Activated CD8-positive, alpha-beta T cell treated with anti-CD3 and anti-CD28 coated beads for 36 hours (primary cell): Measurements from ENCODE around the gene ABR. TPM values are rescaled to one million over a fixed set of nuclear protein-coding genes. Genes with fewer than 3 reads are reported as not detected.

Experiments
- ATAC-seq: fragments of 200-7000 bp; cut with Tn5 transposase; one replicate; pipeline ENCODE4 v1.10.0; 2021; ENCODE audit warnings: mild to moderate bottlenecking, moderate library complexity
- CTCF ChIA-PET: fragments of 350-600 bp; sonication (Branson Sonifier 250); formaldehyde crosslinking; loops from one replicate; lab custom pipeline; 2021; ENCODE audit warnings: antibody characterized with exemption; lab: Charles Lee
- POLR2A ChIA-PET: fragments of 350-600 bp; sonication (Branson Sonifier 250); formaldehyde crosslinking; loops from one replicate; lab custom pipeline; 2021; ENCODE audit warnings: antibody characterized with exemption; lab: Charles Lee
- DNase-seq: peaks from one replicate; pipeline ENCODE4 v3.0.0-alpha.2; 2020
- H3K27ac Mint-ChIP-seq: one replicate; pipeline ENCODE4 v1.8.0; 2021; ENCODE audit warnings: mild to moderate bottlenecking, mixed read lengths
- H3K27me3 Mint-ChIP-seq: one replicate; pipeline ENCODE4 v1.8.0; 2021; ENCODE audit warnings: mixed read lengths
- H3K36me3 Mint-ChIP-seq: one replicate; pipeline ENCODE4 v1.8.0; 2021; ENCODE audit warnings: low read depth, mixed read lengths
- H3K4me1 Mint-ChIP-seq: one replicate; pipeline ENCODE4 v1.8.0; 2021; ENCODE audit warnings: low read depth, mixed read lengths
- H3K4me3 Mint-ChIP-seq: one replicate; pipeline ENCODE4 v1.8.0; 2021; ENCODE audit warnings: mild to moderate bottlenecking, moderate library complexity, mixed read lengths
- H3K9me3 Mint-ChIP-seq: one replicate; pipeline ENCODE4 v1.8.0; 2021; ENCODE audit warnings: mixed read lengths
- intact Hi-C: fragments of 100-400 bp; cut with micrococcal nuclease; formaldehyde crosslinking; loops from one replicate; pipeline ENCODE4 v1.10.0; 2022
- total RNA-seq, 2 experiments: library from RNA; stranded (reverse); gene quantifications; one replicate each; pipeline ENCODE4 v1.2.3, GENCODE V29; 2021
- TF ChIP-seq, protein P1 (sequence below): fragments of 200-600 bp; IDR thresholded peaks from one replicate; pipeline ENCODE4 v1.8.0; 2022; ENCODE audit warnings: antibody characterized with exemption, mild to moderate bottlenecking

ABR gene
- total RNA-seq, 2 experiments from 2014 or later = 44.4 to 46.6 TPM

DNA sequence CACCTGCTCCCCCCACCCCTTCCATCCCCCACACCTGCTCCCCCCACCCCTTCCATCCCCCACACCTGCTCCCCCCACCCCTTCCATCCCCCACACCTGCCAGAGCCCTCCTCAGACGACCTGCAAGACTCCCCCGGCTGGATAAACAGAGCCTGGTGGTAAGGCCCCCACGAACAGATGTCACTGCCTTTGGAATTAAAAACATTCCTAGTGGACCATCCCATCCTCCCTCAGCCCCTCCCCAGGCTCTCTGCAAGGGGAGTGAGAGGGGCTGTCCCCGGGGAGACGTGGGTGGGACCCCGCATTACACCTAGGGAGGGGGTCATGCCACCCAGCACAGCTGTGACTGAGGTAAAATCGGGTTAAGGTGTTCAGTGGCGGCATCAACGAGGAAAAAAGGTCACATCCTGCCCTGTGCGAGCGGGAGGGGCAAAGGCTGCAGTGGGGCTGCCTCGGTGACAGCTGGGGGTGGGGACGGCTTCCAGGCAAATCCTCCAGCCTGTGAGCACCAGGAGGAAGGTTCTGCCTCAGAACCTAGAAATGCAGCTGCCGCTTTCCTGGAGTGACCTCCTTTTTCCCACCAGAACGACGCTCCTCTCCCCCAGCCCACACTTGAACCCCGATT, 144.1 kb downstream of the ABR start:
- Mint-ChIP-seq H3K4me1 (no peaks in the 10 kb centered on the region), H3K36me3 (peaks cover 2% of the 10 kb centered on the region), H3K27ac (no peak overlapping the region), H3K9me3 (no peaks in the 10 kb centered on the region), H3K4me3 (no peak overlapping the region), H3K27me3 (no peaks in the 10 kb centered on the region)
- ATAC-seq (no peak), DNase-seq (no peak)
- TF ChIP-seq, protein P1, sequence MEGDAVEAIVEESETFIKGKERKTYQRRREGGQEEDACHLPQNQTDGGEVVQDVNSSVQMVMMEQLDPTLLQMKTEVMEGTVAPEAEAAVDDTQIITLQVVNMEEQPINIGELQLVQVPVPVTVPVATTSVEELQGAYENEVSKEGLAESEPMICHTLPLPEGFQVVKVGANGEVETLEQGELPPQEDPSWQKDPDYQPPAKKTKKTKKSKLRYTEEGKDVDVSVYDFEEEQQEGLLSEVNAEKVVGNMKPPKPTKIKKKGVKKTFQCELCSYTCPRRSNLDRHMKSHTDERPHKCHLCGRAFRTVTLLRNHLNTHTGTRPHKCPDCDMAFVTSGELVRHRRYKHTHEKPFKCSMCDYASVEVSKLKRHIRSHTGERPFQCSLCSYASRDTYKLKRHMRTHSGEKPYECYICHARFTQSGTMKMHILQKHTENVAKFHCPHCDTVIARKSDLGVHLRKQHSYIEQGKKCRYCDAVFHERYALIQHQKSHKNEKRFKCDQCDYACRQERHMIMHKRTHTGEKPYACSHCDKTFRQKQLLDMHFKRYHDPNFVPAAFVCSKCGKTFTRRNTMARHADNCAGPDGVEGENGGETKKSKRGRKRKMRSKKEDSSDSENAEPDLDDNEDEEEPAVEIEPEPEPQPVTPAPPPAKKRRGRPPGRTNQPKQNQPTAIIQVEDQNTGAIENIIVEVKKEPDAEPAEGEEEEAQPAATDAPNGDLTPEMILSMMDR = no peak
- CTCF ChIA-PET = no interaction called here
- intact Hi-C loops = no loop called here
- POLR2A ChIA-PET = no interaction called here

DNA sequence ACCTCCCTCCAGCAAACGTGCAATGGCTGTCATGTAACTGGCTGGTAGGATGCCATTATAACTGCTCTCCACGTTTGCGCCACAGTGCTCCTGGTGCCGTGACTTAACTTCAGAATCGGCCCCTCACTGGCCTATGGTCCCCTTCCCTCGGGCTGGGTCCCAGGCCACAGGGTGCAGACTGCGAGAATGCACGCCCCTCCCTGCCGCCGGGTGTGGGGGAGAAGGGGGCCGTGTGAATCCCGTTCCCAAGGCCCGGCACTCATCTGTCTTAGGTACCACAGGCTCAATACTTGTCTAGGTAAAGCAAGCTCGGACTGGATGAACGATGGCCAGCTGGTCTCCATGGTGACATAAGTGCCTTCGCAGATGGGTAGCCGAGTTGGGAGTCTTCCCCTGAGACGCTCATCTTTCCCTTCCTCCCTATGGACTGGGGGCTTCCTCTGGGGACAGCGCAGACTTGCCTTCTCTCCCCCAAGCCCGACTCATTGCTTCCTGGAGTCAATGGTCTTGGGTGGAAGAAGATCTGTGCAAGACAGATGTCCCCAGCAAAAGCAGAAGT, 145.1 kb downstream of the ABR start:
- CTCF ChIA-PET = no interaction called here
- intact Hi-C loops = no loop called here
- POLR2A ChIA-PET = no interaction called here
- peaks cover 2% of the 10 kb centered on the region for H3K36me3 Mint-ChIP-seq
- no peak for DNase-seq
- H3K9me3 Mint-ChIP-seq = no peaks in the 10 kb centered on the region
- H3K4me1 Mint-ChIP-seq = no peaks in the 10 kb centered on the region
- TF ChIP-seq, protein P1 = no peak
- ATAC-seq = no peak
- H3K4me3 Mint-ChIP-seq = no peak overlapping the region
- no peaks in the 10 kb centered on the region for H3K27me3 Mint-ChIP-seq
- H3K27ac Mint-ChIP-seq = no peak overlapping the region

DNA sequence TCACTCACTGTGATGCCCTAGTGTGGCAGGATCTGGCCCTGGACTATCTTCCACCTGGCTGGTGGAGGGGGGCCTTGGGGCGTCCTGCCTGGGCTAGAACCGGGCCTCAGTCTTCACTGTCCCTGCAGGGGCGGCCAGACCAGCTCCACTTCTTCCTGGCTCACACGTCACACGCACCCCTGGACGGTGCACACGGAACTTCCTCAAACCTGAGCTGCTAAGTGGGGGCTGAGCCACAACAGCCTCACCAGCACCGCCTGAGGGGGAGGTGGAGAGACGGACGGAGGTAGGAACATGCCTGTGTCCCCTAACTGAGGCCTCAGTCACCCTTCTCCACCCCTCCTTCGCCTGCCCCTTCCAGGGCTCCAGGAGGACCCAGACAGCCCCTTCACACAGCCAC, 146.3 kb downstream of the ABR start:
- POLR2A ChIA-PET = no interaction called here
- CTCF ChIA-PET = interaction anchor here (0.7 kb wide), 1 partner anchor 23 kb away, joined by 3 read pairs; no protein-coding TSS in a partner anchor
- H3K4me1 Mint-ChIP-seq = no peaks in the 10 kb centered on the region

DNA sequence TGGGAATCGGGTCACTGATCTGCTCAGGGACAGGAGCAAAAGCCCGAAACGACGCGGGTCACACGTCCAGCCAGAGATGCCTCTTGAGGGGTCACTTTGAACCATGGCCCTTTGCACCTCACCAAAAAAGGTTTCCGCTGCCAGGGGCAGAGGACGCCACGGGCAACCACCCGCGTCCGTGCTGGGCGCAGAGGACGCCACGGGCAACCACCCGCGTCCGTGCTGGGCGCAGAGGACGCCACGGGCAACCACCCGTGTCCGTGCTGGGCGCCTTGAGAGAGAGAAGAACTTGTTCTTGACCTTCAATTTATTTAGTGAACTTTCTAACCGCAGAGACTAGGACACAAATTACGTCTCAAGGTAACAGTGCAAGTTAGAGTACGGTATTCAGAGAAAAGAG, 147.4 kb downstream of the ABR start:
- no peaks in the 10 kb centered on the region for H3K9me3 Mint-ChIP-seq
- ATAC-seq (no peak), DNase-seq (no peak)
- no peak overlapping the region for H3K4me3 Mint-ChIP-seq
- H3K36me3 Mint-ChIP-seq = peaks cover 2% of the 10 kb centered on the region
- no peak overlapping the region for H3K27ac Mint-ChIP-seq
- CTCF ChIA-PET = interaction anchor here (1.2 kb wide), 1 partner anchor 24 kb away, joined by 3 read pairs; no protein-coding TSS in a partner anchor
- TF ChIP-seq, protein P1 = no peak
- intact Hi-C loops = no loop called here
- POLR2A ChIA-PET = no interaction called here
- H3K4me1 Mint-ChIP-seq = no peaks in the 10 kb centered on the region
- no peaks in the 10 kb centered on the region for H3K27me3 Mint-ChIP-seq

More for the DNA sequence above, 146.3 kb downstream of the ABR start:
- TF ChIP-seq, protein P1 = no peak
- no peak for DNase-seq
- H3K27ac Mint-ChIP-seq = no peak overlapping the region
- no peak overlapping the region for H3K4me3 Mint-ChIP-seq
- intact Hi-C loops = no loop called here
- no peaks in the 10 kb centered on the region for H3K27me3 Mint-ChIP-seq
- H3K9me3 Mint-ChIP-seq = no peaks in the 10 kb centered on the region
- no peak for ATAC-seq
- peaks cover 2% of the 10 kb centered on the region for H3K36me3 Mint-ChIP-seq

DNA sequence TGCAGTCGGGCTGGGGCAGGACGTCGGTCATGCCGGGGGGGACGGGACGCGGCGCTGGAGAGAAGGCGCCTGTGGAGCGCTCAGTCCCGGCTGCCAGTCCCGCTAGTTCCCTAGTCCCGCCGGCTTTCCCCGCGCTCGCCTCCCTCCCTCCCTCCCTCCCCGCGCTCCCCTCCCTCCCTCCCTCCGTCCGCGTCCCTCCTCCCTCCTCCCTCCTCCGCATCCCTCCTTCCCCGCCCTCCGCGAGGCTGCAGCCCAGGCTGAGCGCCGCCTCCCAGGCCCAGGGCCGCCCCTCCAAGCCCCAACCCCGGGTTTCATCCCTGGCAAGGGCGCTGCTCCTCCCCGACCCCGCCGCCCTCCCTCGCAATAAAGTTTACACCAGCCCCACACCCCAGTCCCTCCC, 148.1 kb downstream of the ABR start:
- CTCF ChIA-PET = interaction anchor here (1.2 kb wide), 1 partner anchor 25 kb away, joined by 3 read pairs; no protein-coding TSS in a partner anchor
- Mint-ChIP-seq H3K27me3 (no peaks in the 10 kb centered on the region), H3K9me3 (no peaks in the 10 kb centered on the region)

More for the DNA sequence above, 148.1 kb downstream of the ABR start:
- H3K4me3 Mint-ChIP-seq = no peak overlapping the region
- no peak for ATAC-seq
- peaks cover 2% of the 10 kb centered on the region for H3K36me3 Mint-ChIP-seq
- H3K27ac Mint-ChIP-seq = no peak overlapping the region
- intact Hi-C loops = no loop called here
- no peaks in the 10 kb centered on the region for H3K4me1 Mint-ChIP-seq
- POLR2A ChIA-PET = no interaction called here
- TF ChIP-seq, protein P1 = no peak
- DNase-seq = no peak
